ENCODE measurements around the gene MARCKS. TPM values are rescaled to one million over a fixed set of nuclear protein-coding genes. Genes with fewer than 3 reads are reported as not detected.

The MARCKS gene
- total RNA-seq, 1 experiment from 2014 or later, result 35.3 TPM

- in situ Hi-C loops (cut with HindIII; ENCODE audit: low pct_unique_long_range_greater_than_20kb, low sequenced_read_pairs) (no loop called here), intact Hi-C loops (cut with micrococcal nuclease; ENCODE audit: unreplicated experiment) (no loop called here)
- no TSS peak for BruUV-seq (replicated peaks)
- Histone ChIP-seq H3K27me3 (ENCODE audit: control insufficient read depth, insufficient read depth, low read length) (peaks cover 16% of the 10 kb centered on the region; the same call in 1 of the 2 replicates), H3K9me3 (ENCODE audit: control insufficient read depth, insufficient read depth, low read depth, low read length) (no peaks in the 10 kb centered on the region), H3K4me3 (ENCODE audit: low read depth in 2 of 2, low read length in 2 of 2) (no peak overlapping the region), H3K27ac (ENCODE audit: low read length) (no peak overlapping the region), H3K4me1 (ENCODE audit: control insufficient read depth, insufficient read depth, low read length) (no peaks in the 10 kb centered on the region), H3K36me3 (ENCODE audit: control insufficient read depth, insufficient read depth, low read length) (no peaks in the 10 kb centered on the region)
- ChIA-PET POLR2A (no interaction called here), CTCF (no interaction called here)
- no peak for DNase-seq (ENCODE audit: low read depth, low spot score)
- TF ChIP-seq SIN3A (IDR thresholded peaks at IDR 0.05; ENCODE audit: borderline replicate concordance, insufficient read depth, low read depth, low read length), result no peak
- ATAC-seq, result no peak
Measured at GRCh38 chr6:113848811-113849210, 8.3 kb upstream of the MARCKS start.

GRCh38 chr6:113853252-113853651 lies 3.9 kb upstream of the MARCKS start:
- DNase-seq (ENCODE audit: low read depth, low spot score) (no peak), ATAC-seq (no peak)
- Histone ChIP-seq H3K27me3 (ENCODE audit: control insufficient read depth, insufficient read depth, low read length) (peaks cover 28% of the 10 kb centered on the region), H3K9me3 (ENCODE audit: control insufficient read depth, insufficient read depth, low read depth, low read length) (no peaks in the 10 kb centered on the region), H3K4me3 (ENCODE audit: low read depth in 2 of 2, low read length in 2 of 2) (no peak overlapping the region), H3K27ac (ENCODE audit: low read length) (no peak overlapping the region), H3K36me3 (ENCODE audit: control insufficient read depth, insufficient read depth, low read length) (peaks cover 4% of the 10 kb centered on the region; the same call in 1 of the 2 replicates), H3K4me1 (ENCODE audit: control insufficient read depth, insufficient read depth, low read length) (peaks cover 6% of the 10 kb centered on the region; the same call in 1 of the 2 replicates)
- TF ChIP-seq REST (IDR thresholded peaks at IDR 0.05; ENCODE audit: insufficient read depth in 1 of 2, low read depth in 2 of 2, low read length in 1 of 2) (no peak), TCF7L2 (IDR thresholded peaks at IDR 0.05; ENCODE audit: low read depth, low read length) (no peak), SIN3A (IDR thresholded peaks at IDR 0.05; ENCODE audit: borderline replicate concordance, insufficient read depth, low read depth, low read length) (no peak)
- intact Hi-C loops (cut with micrococcal nuclease; ENCODE audit: unreplicated experiment), result loop anchor here (10.0 kb wide), 2 partner anchors 438 to 528 kb away; no protein-coding TSS in a partner anchor
- BruUV-seq (replicated peaks), result no TSS peak
- in situ Hi-C loops (cut with HindIII; ENCODE audit: low pct_unique_long_range_greater_than_20kb, low sequenced_read_pairs), result no loop called here
- CTCF ChIA-PET, result no interaction called here
- POLR2A ChIA-PET, result no interaction called here

GRCh38 chr6:113854531-113855499 lies 2.3 kb upstream of the MARCKS start:
- no TSS peak for BruUV-seq (replicated peaks)
- POLR2A ChIA-PET, result interaction anchor here (0.8 kb wide), 1 partner anchor 31 kb away, joined by 3 read pairs; no protein-coding TSS in a partner anchor
- CTCF ChIA-PET, result interaction anchor here (0.6 to 0.7 kb wide), 5 partner anchors 29 to 360 kb away, joined by 3 to 11 read pairs (median 8); no protein-coding TSS in a partner anchor
- in situ Hi-C loops (cut with HindIII; ENCODE audit: low pct_unique_long_range_greater_than_20kb, low sequenced_read_pairs), result no loop called here
- intact Hi-C loops (cut with micrococcal nuclease; ENCODE audit: unreplicated experiment), result loop anchor here (5.0 to 10.0 kb wide), 4 partner anchors 440 to 1673 kb away; no protein-coding TSS in a partner anchor
- Histone ChIP-seq H3K27me3 (ENCODE audit: control insufficient read depth, insufficient read depth, low read length) (peaks cover 23% of the 10 kb centered on the region), H3K27ac (ENCODE audit: low read length) (peak overlapping the region; percentile 57; the same call in 1 of the 2 replicates), H3K9me3 (ENCODE audit: control insufficient read depth, insufficient read depth, low read depth, low read length) (no peaks in the 10 kb centered on the region), H3K4me3 (ENCODE audit: low read depth in 2 of 2, low read length in 2 of 2) (peak overlapping the region; percentile 78 to 86), H3K36me3 (ENCODE audit: control insufficient read depth, insufficient read depth, low read length) (peaks cover 4% of the 10 kb centered on the region; the same call in 1 of the 2 replicates), H3K4me1 (ENCODE audit: control insufficient read depth, insufficient read depth, low read length) (peaks cover 6% of the 10 kb centered on the region; the same call in 1 of the 2 replicates)
- no peak for ATAC-seq
- no peak for DNase-seq (ENCODE audit: low read depth, low spot score)
- TF ChIP-seq TCF7L2 (IDR thresholded peaks at IDR 0.05; ENCODE audit: low read depth, low read length) (no peak), CTCF (IDR thresholded peaks at IDR 0.05) (peak; percentile 43)

Data from Panc1 (cell line).